AG10803 (cell line): Measurements from ENCODE around the gene FAM50B.

Experiments used
- DNase-seq: peaks from one replicate; pipeline ENCODE4 v3.0.0; 2010; ENCODE audit warnings: low read depth
- H3K4me3 ChIP-seq: 2 replicates; pipeline ENCODE4 v1.5.1; 2011; ENCODE audit warnings: mild to moderate bottlenecking, low read length, control low read depth
- CTCF ChIP-seq: conservative IDR thresholded peaks from 2 replicates; pipeline ENCODE4 v1.5.1; 2011; ENCODE audit warnings: mild to moderate bottlenecking, low read length, control low read depth, inconsistent platforms

Gene FAM50B

GRCh38 chr6:3848925-3849605 lies at the start of gene FAM50B:
TSS of gene FAM50B (plus strand) at chr6:3849373. CDS start at chr6:3849812, 439 bp downstream.
- DNase-seq = peak; percentile 88
- peak within 1 kb of the TSS; percentile 64 for H3K4me3 ChIP-seq
- peak; percentile 78 for TF ChIP-seq CTCF

- no peak for TF ChIP-seq CTCF
- DNase-seq = no peak
- H3K4me3 ChIP-seq = no peak overlapping the region
These were observed 49.5 kb upstream of the FAM50B start for GRCh38 chr6:3799719-3800118.

GRCh38 chr6:3800850-3801591 lies 48.2 kb upstream of the FAM50B start:
- no peak overlapping the region for H3K4me3 ChIP-seq
- DNase-seq = peak; percentile 60
- no peak for TF ChIP-seq CTCF

GRCh38 chr6:3801960-3802359 lies 47.2 kb upstream of the FAM50B start:
- no peak for DNase-seq
- H3K4me3 ChIP-seq = no peak overlapping the region
- TF ChIP-seq CTCF = no peak

GRCh38 chr6:3803627-3804468 lies 45.3 kb upstream of the FAM50B start:
- no peak; the same call in 1 of the 2 replicates for TF ChIP-seq CTCF
- H3K4me3 ChIP-seq = peak overlapping the region; percentile 41
- DNase-seq = peak; percentile 98

- DNase-seq = no peak
- TF ChIP-seq CTCF = no peak
- no peak overlapping the region for H3K4me3 ChIP-seq
These were observed 44.2 kb upstream of the FAM50B start for GRCh38 chr6:3804964-3805363.
